Mesodermal cell (in vitro differentiated cells): ENCODE data around the gene NOTCH1.

Source experiments
- H3K27ac ChIP-seq: 2 replicates; pipeline ENCODE4 v1.7.0; 2013; ENCODE audit warnings: mild to moderate bottlenecking, low read depth, low read length, moderate library complexity; ENCODE audit not compliant: severe bottlenecking
- H3K36me3 ChIP-seq: 2 replicates; pipeline ENCODE4 v1.7.1; 2013; ENCODE audit warnings: mild to moderate bottlenecking, low read length, moderate library complexity; ENCODE audit not compliant: control insufficient read depth, insufficient read depth
- H3K4me1 ChIP-seq: one replicate; pipeline ENCODE4 v1.7.1; 2013; ENCODE audit warnings: mild to moderate bottlenecking, low read length; ENCODE audit not compliant: insufficient read depth, control insufficient read depth, poor library complexity, severe bottlenecking
- H3K4me3 ChIP-seq: 2 replicates; pipeline ENCODE4 v1.7.0; 2013; ENCODE audit warnings: low read length, control low read depth, mild to moderate bottlenecking; ENCODE audit not compliant: insufficient read depth, poor library complexity, severe bottlenecking; ENCODE audit errors: extremely low read depth
- H3K9me3 ChIP-seq: 2 replicates; pipeline ENCODE4 v1.7.1; 2013; ENCODE audit warnings: mild to moderate bottlenecking, low read length, moderate library complexity; ENCODE audit not compliant: control insufficient read depth
- WGBS, 2 experiments: methylation state at CpG; one replicate each; pipeline ENCODE4 v1.1.5; 2013; ENCODE audit warnings: missing lambda C conversion rate in 2 of 2; ENCODE audit not compliant: insufficient coverage in 2 of 2; 5-methylcytosine and 5-hydroxymethylcytosine counted together

NOTCH1 gene

GRCh38 chr9:136463578-136463977, 82.3 kb downstream of the NOTCH1 start:
- peaks cover 99% of the 10 kb centered on the region for H3K36me3 ChIP-seq
- no peaks in the 10 kb centered on the region for H3K9me3 ChIP-seq
- H3K4me1 ChIP-seq: no peaks in the 10 kb centered on the region
- no peak overlapping the region for H3K4me3 ChIP-seq
- WGBS, 2 experiments: 97 to 99% methylated on average over 12 to 14 of the region's 14 CpGs
- no peak overlapping the region for H3K27ac ChIP-seq

DNA sequence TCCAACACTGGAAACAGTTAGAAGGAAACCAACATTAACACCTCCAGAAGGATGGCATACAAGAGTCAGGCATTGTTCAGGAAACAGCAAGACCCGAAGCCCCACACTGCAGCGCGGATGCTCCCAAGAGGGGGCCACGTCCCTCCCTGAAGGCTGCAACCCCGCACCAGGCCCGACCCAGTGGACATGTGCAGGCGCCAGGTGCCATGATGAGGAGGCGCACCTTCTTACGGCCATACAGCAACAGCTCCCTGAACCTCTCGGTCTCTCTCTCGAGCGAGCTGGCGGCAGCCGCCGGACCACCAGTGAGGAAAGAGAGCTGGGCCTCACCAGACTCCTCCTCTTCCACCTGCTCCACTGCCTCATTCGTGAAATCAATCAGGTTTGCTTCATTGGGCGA, 83.2 kb downstream of the NOTCH1 start:
- peaks cover 98% of the 10 kb centered on the region for H3K36me3 ChIP-seq
- H3K4me3 ChIP-seq: no peak overlapping the region
- no peak overlapping the region for H3K27ac ChIP-seq
- 96 to 98% methylated on average over 17 of the region's 17 CpGs for whole genome bisulfite sequencing, 2 experiments
- H3K4me1 ChIP-seq: no peaks in the 10 kb centered on the region
- no peaks in the 10 kb centered on the region for H3K9me3 ChIP-seq

- Histone ChIP-seq H3K4me1 (no peaks in the 10 kb centered on the region), H3K9me3 (no peaks in the 10 kb centered on the region), H3K4me3 (no peak overlapping the region), H3K27ac (no peak overlapping the region), H3K36me3 (peaks cover 98% of the 10 kb centered on the region)
- WGBS, 2 experiments: 96 to 98% methylated on average over 22 to 23 of the region's 23 CpGs
These were observed 85.0 kb downstream of the NOTCH1 start for GRCh38 chr9:136460772-136461325.

DNA sequence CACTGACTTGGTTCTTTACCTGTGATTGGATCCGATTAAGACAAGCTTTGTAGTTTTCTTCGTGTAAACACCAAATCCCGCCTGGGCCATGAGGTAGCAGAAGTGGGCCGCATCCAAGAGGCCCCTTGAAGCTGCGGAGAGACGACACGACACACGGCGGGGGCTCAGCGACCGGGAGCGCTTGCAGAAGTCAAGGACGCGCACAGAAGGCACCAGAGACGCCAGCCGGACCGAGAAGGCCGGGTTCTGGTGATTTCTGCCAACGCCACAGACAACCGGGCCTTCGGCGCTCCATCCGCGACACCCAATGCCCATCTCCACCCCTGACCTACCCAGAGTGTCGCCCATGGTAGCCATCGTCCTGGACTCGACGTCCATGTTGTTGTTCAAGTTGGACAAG, 86.4 kb downstream of the NOTCH1 start:
- Histone ChIP-seq H3K36me3 (peaks cover 98% of the 10 kb centered on the region), H3K9me3 (no peaks in the 10 kb centered on the region), H3K4me3 (no peak overlapping the region), H3K27ac (no peak overlapping the region), H3K4me1 (no peaks in the 10 kb centered on the region)
- 93 to 94% methylated on average over 28 of the region's 28 CpGs for WGBS, 2 experiments

DNA sequence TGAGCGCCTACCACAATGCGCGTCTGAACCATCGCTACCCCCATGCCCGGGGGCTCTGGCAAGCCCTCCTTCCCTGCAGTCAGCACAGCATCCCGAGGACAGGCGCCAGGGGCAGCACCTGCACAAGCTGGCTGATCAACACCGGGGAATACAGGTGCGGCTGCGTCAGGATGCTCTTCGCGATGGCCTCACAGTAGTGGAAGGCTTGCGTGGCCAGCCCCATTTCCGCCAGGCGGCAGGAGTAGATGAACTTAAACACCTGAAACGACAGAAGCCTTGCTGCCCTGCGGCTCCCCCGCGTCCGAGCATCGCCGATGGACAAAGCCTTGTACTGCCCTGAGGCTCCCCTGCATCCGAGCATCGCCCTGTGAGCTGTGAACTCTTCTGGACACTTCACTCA, 88.5 kb downstream of the NOTCH1 start:
- WGBS, 2 experiments: 97 to 99% methylated on average over 24 of the region's 24 CpGs
- Histone ChIP-seq H3K36me3 (peaks cover 93% of the 10 kb centered on the region), H3K4me3 (no peak overlapping the region), H3K27ac (no peak overlapping the region), H3K9me3 (no peaks in the 10 kb centered on the region), H3K4me1 (no peaks in the 10 kb centered on the region)

DNA sequence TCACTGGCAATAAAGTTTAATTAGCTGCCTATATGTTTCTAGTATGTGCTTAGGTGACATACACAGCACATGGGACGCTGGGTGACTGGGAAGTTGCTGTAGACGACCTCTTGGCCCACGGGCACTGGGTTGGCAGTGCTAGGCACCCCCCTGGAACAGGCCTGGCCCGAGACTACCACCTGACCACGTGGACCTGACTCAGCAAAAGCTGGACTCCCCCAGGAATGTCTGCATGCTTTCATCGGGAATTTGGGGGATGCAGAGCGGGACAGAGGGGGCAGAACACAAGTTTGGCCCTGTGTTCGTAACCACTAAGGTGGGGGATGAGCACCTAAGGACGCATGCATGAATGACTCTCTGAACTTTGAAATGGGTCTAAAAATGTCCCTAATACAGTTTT, 89.6 kb downstream of the NOTCH1 start:
- no peak overlapping the region for H3K4me3 ChIP-seq
- H3K9me3 ChIP-seq: no peaks in the 10 kb centered on the region
- WGBS, 2 experiments: 93 to 98% methylated on average over 7 to 9 of the region's 9 CpGs
- no peaks in the 10 kb centered on the region for H3K4me1 ChIP-seq
- H3K36me3 ChIP-seq: peaks cover 89% of the 10 kb centered on the region
- no peak overlapping the region for H3K27ac ChIP-seq

DNA sequence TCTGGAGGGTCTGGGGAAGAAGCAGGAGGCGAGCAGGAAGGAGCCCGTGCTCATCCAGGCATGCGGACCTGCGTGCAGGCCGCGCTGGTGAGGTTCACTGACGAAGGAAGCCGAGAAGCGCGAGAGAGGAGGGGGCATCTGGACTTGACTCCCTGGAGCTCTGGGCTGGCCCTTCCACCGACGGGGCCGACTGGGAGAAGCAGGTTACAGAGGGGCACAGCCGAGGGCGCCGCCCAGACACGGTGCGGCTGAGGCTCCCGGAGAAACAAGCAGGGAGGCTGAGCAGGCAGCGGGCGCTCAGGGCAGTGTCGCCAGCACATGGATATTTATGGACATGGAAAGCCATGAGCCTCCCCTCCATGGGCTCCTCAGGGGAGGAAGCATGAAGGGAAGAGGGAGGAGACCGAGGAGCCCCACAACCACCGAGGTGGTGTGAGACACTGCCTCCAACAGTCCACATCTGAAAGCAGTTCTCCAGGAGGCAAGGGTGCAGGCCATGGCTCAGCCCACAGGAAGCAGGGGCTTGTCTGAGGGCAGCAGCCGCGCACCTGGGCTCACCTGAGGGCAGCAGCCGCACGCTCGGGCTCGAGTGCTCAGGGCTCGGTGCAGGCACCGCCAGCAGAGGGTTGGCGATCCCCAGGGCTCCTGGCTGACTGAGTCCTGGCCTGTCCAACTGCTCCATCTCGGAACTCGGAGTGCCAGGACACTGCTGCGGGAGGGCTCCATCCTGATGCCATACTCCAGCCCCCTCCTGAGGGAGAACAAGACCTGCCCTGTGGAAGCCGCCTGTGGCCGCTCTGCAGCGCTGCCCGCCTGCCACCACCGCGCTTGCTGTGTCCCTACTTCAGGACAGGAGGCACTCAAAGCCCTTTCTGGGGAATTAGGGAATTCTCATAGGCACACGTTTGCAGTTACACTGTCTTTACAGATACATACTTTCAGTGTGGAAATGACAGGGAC, 90.5 kb downstream of the NOTCH1 start:
- 97 to 98% methylated on average over 36 to 41 of the region's 43 CpGs for WGBS, 2 experiments
- Histone ChIP-seq H3K9me3 (no peaks in the 10 kb centered on the region), H3K27ac (no peak overlapping the region), H3K4me3 (no peak overlapping the region), H3K36me3 (peaks cover 89% of the 10 kb centered on the region), H3K4me1 (no peaks in the 10 kb centered on the region)

- peaks cover 89% of the 10 kb centered on the region for H3K36me3 ChIP-seq
- no peak overlapping the region for H3K4me3 ChIP-seq
- H3K4me1 ChIP-seq: no peaks in the 10 kb centered on the region
- no peaks in the 10 kb centered on the region for H3K9me3 ChIP-seq
- no peak overlapping the region for H3K27ac ChIP-seq
- 96 to 99% methylated on average over 19 to 21 of the region's 25 CpGs for WGBS, 2 experiments
These were observed 91.6 kb downstream of the NOTCH1 start for GRCh38 chr9:136454026-136454796.

- Histone ChIP-seq H3K9me3 (no peaks in the 10 kb centered on the region), H3K27ac (no peak overlapping the region), H3K36me3 (peaks cover 89% of the 10 kb centered on the region), H3K4me3 (no peak overlapping the region), H3K4me1 (no peaks in the 10 kb centered on the region)
- 97 to 98% methylated on average over 11 of the region's 11 CpGs for WGBS, 2 experiments
These were observed 92.5 kb downstream of the NOTCH1 start for GRCh38 chr9:136453326-136453725.

DNA sequence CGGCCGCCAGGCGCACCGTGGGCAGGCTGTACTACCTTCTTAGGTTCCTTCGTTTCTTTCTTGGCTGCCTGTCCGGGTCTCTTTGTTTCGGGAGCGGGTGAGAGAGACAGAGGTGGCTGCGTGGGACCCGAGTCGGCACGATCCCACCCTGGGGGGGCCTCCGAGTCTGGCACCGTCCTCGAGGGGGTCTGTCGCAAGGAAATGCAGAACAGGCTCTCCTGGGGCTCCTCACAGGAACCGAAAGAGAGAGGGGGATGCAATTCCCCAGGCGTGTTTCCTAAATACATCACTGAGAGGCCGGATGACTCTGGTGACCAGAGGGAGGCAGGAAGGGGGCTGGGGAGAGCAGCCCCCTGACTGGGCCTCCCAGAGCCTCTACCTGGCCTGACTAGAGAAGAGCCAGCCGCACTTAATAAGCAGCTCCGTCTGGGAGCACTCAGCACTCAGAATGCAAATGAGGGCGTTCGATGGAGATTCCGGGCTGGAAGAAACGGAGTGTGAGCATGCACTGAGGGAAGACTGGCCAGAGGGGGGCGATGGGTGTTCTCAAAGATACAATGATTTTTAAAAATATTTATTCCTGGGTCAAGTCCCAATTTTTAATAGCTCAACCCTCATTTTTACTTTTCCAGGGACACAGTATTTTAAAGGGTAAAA, 94.5 kb downstream of the NOTCH1 start:
- Histone ChIP-seq H3K9me3 (no peaks in the 10 kb centered on the region), H3K4me1 (no peaks in the 10 kb centered on the region), H3K36me3 (peaks cover 89% of the 10 kb centered on the region), H3K27ac (no peak overlapping the region), H3K4me3 (no peak overlapping the region)
- 96% methylated on average over 22 to 25 of the region's 26 CpGs for WGBS, 2 experiments
